Left ventricle myocardium inferior (tissue), 1 donor: ENCODE measurements around the gene HSH2D. TPM values are rescaled to one million over a fixed set of nuclear protein-coding genes. Genes with fewer than 3 reads are reported as not detected.
A peak's percentile ranks its signal among the peaks of the same experiment; 100 is the strongest.

Experiments used
- DNase-seq: peaks from one replicate; pipeline ENCODE4 v3.0.0-alpha.2; 2020
- H3K27ac ChIP-seq: fragments of 200-600 bp; replicated peaks from 2 replicates; pipeline ENCODE4 v1.8.0; 2021
- H3K27me3 ChIP-seq: fragments of 200-600 bp; 2 replicates; pipeline ENCODE4 v1.8.0; 2021; ENCODE audit warnings: low read depth
- H3K36me3 ChIP-seq: fragments of 200-600 bp; 2 replicates; pipeline ENCODE4 v1.8.0; 2021
- H3K4me1 ChIP-seq: fragments of 200-600 bp; 2 replicates; pipeline ENCODE4 v1.8.0; 2021
- H3K4me3 ChIP-seq: fragments of 200-600 bp; 2 replicates; pipeline ENCODE4 v1.8.0; 2021; ENCODE audit warnings: mild to moderate bottlenecking, moderate library complexity
- H3K9me3 ChIP-seq: fragments of 200-600 bp; replicated peaks from 2 replicates; pipeline ENCODE4 v1.8.0; 2021
- intact Hi-C: fragments of 100-400 bp; cut with micrococcal nuclease; formaldehyde crosslinking; loops from one replicate; pipeline ENCODE4 v1.11.0; 2022
- total RNA-seq: library from RNA; stranded (reverse); fragmentation: NEBNext Ultra II Directional; extraction: Animal tissue kit (Norgen Biotek cat#: 25700); gene quantifications from one replicate; pipeline ENCODE4 v1.2.1, GENCODE V29; 2021
- TF ChIP-seq, protein P1 (sequence below): fragments of 200-600 bp; IDR thresholded peaks from 2 replicates; pipeline ENCODE4 v1.8.0; 2021; ENCODE audit warnings: antibody characterized with exemption, mild to moderate bottlenecking, borderline replicate concordance
- donor health status: DM: no; HTN: yes; CAD: no; lungs with severe emphysema.

HSH2D gene
- total RNA-seq, 1 donor from 2014 or later, result 0.16 TPM

DNA sequence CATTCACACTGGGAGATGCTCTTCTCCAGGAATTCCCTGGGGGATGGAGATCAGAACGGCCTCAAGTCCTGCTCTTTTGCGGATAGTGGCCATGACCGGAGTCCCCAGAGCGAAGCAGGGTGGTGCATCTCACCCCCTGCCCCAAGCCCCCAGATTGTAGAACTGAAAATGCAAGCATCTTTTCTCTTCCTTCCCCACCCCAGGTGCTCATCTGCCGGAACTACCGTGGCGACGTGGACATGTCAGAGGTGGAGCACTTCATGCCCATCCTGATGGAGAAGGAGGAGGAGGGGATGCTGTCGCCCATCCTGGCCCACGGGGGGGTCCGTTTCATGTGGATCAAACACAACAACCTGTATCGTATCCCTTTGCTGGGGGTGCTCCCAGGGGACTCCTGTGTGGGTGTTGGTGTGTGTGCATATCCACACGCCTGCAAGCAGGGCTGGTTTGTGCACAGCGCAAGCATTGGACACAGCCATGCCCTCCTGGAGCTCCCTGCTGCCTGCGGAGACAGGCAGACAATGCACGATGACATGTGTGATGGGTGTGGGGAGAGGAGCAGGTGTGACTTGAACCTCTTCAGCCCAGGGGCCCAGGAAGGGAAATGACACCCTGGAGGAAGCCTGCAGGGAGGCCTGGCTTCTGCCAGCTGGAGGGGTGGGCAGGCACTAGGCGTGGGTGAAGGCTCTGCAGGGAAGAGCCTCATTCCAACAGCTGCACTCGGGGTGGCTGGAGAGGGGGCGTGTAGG is 59.9 kb downstream of the HSH2D start:
- intact Hi-C loops, result no loop called here
- H3K27me3 ChIP-seq, result no peaks in the 10 kb centered on the region
- H3K4me3 ChIP-seq, result no peak overlapping the region
- H3K4me1 ChIP-seq, result peaks cover 50% of the 10 kb centered on the region
- no peak overlapping the region for H3K27ac ChIP-seq
- H3K36me3 ChIP-seq, result peaks cover 55% of the 10 kb centered on the region
- no peak for DNase-seq
- TF ChIP-seq, protein P1, sequence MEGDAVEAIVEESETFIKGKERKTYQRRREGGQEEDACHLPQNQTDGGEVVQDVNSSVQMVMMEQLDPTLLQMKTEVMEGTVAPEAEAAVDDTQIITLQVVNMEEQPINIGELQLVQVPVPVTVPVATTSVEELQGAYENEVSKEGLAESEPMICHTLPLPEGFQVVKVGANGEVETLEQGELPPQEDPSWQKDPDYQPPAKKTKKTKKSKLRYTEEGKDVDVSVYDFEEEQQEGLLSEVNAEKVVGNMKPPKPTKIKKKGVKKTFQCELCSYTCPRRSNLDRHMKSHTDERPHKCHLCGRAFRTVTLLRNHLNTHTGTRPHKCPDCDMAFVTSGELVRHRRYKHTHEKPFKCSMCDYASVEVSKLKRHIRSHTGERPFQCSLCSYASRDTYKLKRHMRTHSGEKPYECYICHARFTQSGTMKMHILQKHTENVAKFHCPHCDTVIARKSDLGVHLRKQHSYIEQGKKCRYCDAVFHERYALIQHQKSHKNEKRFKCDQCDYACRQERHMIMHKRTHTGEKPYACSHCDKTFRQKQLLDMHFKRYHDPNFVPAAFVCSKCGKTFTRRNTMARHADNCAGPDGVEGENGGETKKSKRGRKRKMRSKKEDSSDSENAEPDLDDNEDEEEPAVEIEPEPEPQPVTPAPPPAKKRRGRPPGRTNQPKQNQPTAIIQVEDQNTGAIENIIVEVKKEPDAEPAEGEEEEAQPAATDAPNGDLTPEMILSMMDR, result no peak
- H3K9me3 ChIP-seq, result no peaks in the 10 kb centered on the region

DNA sequence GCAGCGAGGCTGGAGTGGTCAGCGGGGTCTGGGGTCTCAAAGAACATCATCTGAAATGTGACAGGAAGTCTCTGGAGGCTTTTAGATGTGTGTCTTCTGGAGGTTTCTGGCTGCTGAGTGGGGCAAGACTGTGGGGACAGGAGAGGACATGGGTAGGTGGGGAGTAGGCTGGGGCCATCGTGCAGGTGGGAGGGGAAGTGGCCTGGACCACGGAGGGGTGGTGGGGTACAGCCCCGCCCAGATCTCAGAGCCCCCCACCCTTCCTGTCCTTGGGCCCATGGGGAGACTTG is 60.5 kb downstream of the HSH2D start:
- Histone ChIP-seq H3K36me3 (peaks cover 59% of the 10 kb centered on the region), H3K4me3 (no peak overlapping the region), H3K27me3 (no peaks in the 10 kb centered on the region), H3K4me1 (peaks cover 45% of the 10 kb centered on the region), H3K27ac (no peak overlapping the region), H3K9me3 (no peaks in the 10 kb centered on the region)
- TF ChIP-seq, protein P1, result no peak
- intact Hi-C loops, result no loop called here
- no peak for DNase-seq

DNA sequence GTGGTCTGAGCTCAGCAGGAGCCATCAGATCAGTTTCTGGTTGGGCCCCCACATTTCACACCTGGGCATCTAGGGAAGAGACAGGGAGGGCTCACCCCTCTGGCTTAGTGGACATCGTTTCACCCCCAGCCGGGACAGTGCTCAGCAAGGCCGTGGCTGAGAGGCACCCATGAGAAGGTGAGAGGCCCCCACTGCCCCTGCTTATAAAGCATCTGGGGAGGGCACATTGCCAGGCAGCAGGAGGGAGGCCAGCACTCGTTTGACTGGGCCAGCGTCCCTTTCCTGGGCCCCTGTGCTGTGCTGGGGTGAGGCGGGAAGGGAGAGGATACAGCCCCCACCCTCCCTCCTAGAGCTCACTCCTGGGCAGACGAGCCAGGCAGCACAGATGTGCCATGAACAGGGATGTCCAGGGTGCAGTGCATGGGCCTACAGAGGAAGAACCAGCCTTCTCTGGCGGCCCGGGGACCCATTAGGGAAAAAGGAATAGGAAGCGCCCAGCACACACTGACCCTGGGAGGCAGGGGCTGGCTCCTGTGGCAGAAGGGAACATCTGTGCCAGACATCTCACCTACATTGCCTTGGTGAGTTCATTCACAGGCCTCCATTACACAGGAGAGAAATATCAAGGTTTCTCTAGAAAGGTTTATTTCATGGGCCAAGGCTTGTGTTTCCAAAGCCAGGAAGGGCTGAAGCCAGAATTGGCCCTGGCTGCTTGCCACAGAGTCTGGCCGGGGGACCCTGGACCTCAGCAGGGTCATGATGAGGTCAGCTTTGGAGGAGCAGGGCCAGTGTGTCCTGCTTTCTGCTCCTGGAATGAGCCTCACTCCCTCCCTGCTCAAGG is 61.9 kb downstream of the HSH2D start:
- Histone ChIP-seq H3K27me3 (no peaks in the 10 kb centered on the region), H3K4me1 (peaks cover 30% of the 10 kb centered on the region), H3K4me3 (no peak overlapping the region), H3K36me3 (peaks cover 74% of the 10 kb centered on the region), H3K27ac (peak overlapping the region; percentile 32), H3K9me3 (no peaks in the 10 kb centered on the region)
- peak; percentile 50 for DNase-seq
- TF ChIP-seq, protein P1, result no peak
- intact Hi-C loops, result no loop called here

DNA sequence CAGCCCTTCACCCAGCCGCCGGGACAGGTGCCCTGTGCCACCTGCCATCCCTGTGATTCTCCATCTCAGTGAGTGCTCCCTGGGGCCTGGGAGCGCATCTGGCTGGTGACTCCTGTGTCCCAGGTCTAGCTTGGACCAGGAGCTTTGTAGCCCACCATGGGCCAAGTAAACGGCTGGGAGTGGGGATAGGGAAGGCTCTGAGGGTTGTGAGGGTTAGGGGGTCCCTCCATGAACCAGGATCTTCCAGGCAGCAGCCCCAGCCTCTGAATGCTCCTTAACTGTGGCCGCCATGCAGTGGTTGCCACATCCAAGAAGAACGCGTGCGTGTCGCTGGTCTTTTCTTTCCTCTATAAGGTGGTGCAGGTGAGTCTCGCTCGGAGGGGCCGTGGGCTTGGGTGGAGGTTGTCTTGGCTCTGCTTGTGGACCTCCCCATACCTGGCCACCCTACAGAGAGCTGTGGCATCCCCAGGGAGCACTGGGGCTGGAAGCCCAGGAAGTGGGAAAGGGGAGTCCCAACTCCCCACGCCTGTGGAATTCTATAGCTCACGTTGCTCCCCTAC is 62.6 kb downstream of the HSH2D start:
- peak overlapping the region; percentile 32 for H3K27ac ChIP-seq
- TF ChIP-seq, protein P1, result no peak
- no peak for DNase-seq
- peaks cover 27% of the 10 kb centered on the region for H3K4me1 ChIP-seq
- no peak overlapping the region for H3K4me3 ChIP-seq
- peaks cover 74% of the 10 kb centered on the region for H3K36me3 ChIP-seq
- no peaks in the 10 kb centered on the region for H3K9me3 ChIP-seq
- H3K27me3 ChIP-seq, result no peaks in the 10 kb centered on the region
- intact Hi-C loops, result no loop called here

DNA sequence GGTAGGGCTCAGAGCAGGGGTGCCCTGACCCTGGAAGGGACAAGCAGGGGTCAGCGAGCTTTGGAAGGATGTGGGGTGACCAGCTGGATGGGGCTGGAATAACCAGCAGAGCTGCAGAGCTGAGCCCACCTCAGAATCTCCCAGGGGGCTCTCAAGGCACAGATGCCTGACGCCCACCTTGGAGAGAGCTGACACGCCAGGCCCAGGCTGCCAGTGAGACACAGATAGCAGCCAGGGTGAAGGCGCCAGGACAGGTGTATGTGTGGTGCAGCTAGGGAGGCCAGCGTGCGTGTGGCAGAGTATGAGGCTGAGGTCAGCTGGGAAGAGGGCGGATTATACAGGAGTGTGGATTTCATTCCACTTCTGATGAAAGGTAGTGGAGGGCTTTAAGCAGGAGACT is 63.2 kb downstream of the HSH2D start:
- TF ChIP-seq, protein P1, result no peak
- intact Hi-C loops, result no loop called here
- Histone ChIP-seq H3K9me3 (no peaks in the 10 kb centered on the region), H3K27ac (no peak overlapping the region), H3K27me3 (no peaks in the 10 kb centered on the region), H3K4me3 (no peak overlapping the region), H3K4me1 (peaks cover 27% of the 10 kb centered on the region), H3K36me3 (peaks cover 78% of the 10 kb centered on the region)
- no peak for DNase-seq
